SH-SY5Y (cell line): Measurements from ENCODE around the gene STS.

Experiments
- GATA2 ChIP-seq: IDR thresholded peaks from 2 replicates; pipeline ENCODE4 v1.6.1; 2011; ENCODE audit warnings: mild to moderate bottlenecking, low read depth, low read length
- GATA3 ChIP-seq: IDR thresholded peaks from 2 replicates; pipeline ENCODE4 v1.6.1; 2011; ENCODE audit warnings: low read depth, mild to moderate bottlenecking, low read length, moderate library complexity

- no peak for TF ChIP-seq GATA3
- no peak for TF ChIP-seq GATA2
These were observed 11.8 kb downstream of the STS start for GRCh38 chrX:7159149-7159861.
